ENCODE results near the gene TRDN.

- no peak for TF ChIP-seq POLR2A (IDR thresholded peaks at IDR 0.05)
- TF ChIP-seq, protein P1, sequence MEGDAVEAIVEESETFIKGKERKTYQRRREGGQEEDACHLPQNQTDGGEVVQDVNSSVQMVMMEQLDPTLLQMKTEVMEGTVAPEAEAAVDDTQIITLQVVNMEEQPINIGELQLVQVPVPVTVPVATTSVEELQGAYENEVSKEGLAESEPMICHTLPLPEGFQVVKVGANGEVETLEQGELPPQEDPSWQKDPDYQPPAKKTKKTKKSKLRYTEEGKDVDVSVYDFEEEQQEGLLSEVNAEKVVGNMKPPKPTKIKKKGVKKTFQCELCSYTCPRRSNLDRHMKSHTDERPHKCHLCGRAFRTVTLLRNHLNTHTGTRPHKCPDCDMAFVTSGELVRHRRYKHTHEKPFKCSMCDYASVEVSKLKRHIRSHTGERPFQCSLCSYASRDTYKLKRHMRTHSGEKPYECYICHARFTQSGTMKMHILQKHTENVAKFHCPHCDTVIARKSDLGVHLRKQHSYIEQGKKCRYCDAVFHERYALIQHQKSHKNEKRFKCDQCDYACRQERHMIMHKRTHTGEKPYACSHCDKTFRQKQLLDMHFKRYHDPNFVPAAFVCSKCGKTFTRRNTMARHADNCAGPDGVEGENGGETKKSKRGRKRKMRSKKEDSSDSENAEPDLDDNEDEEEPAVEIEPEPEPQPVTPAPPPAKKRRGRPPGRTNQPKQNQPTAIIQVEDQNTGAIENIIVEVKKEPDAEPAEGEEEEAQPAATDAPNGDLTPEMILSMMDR (IDR thresholded peaks at IDR 0.05): no peak
Measured at GRCh38 chr6:123447315-123447937, 189.3 kb downstream of the TRDN start.

Measured in breast epithelium (tissue), 3 donors.